ENCODE results near the gene ATP8B4.

- no peak for TF ChIP-seq CTCF (conservative IDR thresholded peaks at IDR 0.05 in 1 of 2, IDR thresholded peaks at IDR 0.05 in 1 of 2; ENCODE audit: low read depth in 1 of 2, low read length in 2 of 2)
- no peak for TF ChIP-seq EZH2 (IDR thresholded peaks at IDR 0.05; ENCODE audit: low read length, missing control alignments)
These were observed 52.4 kb downstream of the ATP8B4 start for GRCh38 chr15:50066666-50067065.
